T-helper 2 cell treated with Interferon-gamma antibody and Interleukin-4, amounts not matched to agents 5 μg/mL and 100 μg/mL, for 36 hours (primary cell): ENCODE measurements around the gene BCAS4.

Experiments
- DNase-seq: peaks from one replicate; pipeline ENCODE4 v3.0.0; 2021; ENCODE audit warnings: low spot score
- H3K27ac Mint-ChIP-seq: one replicate; pipeline ENCODE4 v1.8.0; 2021; ENCODE audit warnings: mild to moderate bottlenecking, mixed read lengths
- H3K27me3 Mint-ChIP-seq: one replicate; pipeline ENCODE4 v1.8.0; 2021; ENCODE audit warnings: low read depth, mixed read lengths
- H3K36me3 Mint-ChIP-seq: one replicate; pipeline ENCODE4 v1.8.0; 2021; ENCODE audit warnings: low read depth, mixed read lengths
- H3K4me1 Mint-ChIP-seq: one replicate; pipeline ENCODE4 v1.8.0; 2021; ENCODE audit warnings: low read depth, mixed read lengths
- H3K4me3 Mint-ChIP-seq: one replicate; pipeline ENCODE4 v1.8.0; 2022; ENCODE audit warnings: mild to moderate bottlenecking, moderate library complexity, mixed read lengths
- H3K9me3 Mint-ChIP-seq: one replicate; pipeline ENCODE4 v1.8.0; 2021; ENCODE audit warnings: mixed read lengths

Gene BCAS4

GRCh38 chr20:50837532-50838321 is 42.9 kb downstream of the BCAS4 start:
- no peak overlapping the region for H3K27ac Mint-ChIP-seq
- H3K4me3 Mint-ChIP-seq, result no peak overlapping the region
- no peak for DNase-seq

GRCh38 chr20:50838322-50838625 is 43.4 kb downstream of the BCAS4 start:
- DNase-seq, result no peak
- no peak overlapping the region for H3K4me3 Mint-ChIP-seq
- no peaks in the 10 kb centered on the region for H3K27me3 Mint-ChIP-seq
- H3K9me3 Mint-ChIP-seq, result no peaks in the 10 kb centered on the region
- H3K36me3 Mint-ChIP-seq, result no peaks in the 10 kb centered on the region
- H3K4me1 Mint-ChIP-seq, result no peaks in the 10 kb centered on the region
- H3K27ac Mint-ChIP-seq, result no peak overlapping the region

More at GRCh38 chr20:50837532-50838321, 42.9 kb downstream of the BCAS4 start:
- H3K27me3 Mint-ChIP-seq, result no peaks in the 10 kb centered on the region
- H3K36me3 Mint-ChIP-seq, result no peaks in the 10 kb centered on the region
- no peaks in the 10 kb centered on the region for H3K4me1 Mint-ChIP-seq
- no peaks in the 10 kb centered on the region for H3K9me3 Mint-ChIP-seq

GRCh38 chr20:50838707-50839385 is 44.0 kb downstream of the BCAS4 start:
- H3K9me3 Mint-ChIP-seq, result no peaks in the 10 kb centered on the region
- DNase-seq, result no peak
- no peaks in the 10 kb centered on the region for H3K4me1 Mint-ChIP-seq
- H3K36me3 Mint-ChIP-seq, result no peaks in the 10 kb centered on the region
- H3K27ac Mint-ChIP-seq, result peak overlapping the region; percentile 5
- no peaks in the 10 kb centered on the region for H3K27me3 Mint-ChIP-seq
- no peak overlapping the region for H3K4me3 Mint-ChIP-seq

- H3K4me1 Mint-ChIP-seq, result peaks cover 8% of the 10 kb centered on the region
- no peaks in the 10 kb centered on the region for H3K36me3 Mint-ChIP-seq
- no peaks in the 10 kb centered on the region for H3K27me3 Mint-ChIP-seq
- no peak overlapping the region for H3K4me3 Mint-ChIP-seq
- DNase-seq, result no peak
- no peaks in the 10 kb centered on the region for H3K9me3 Mint-ChIP-seq
- no peak overlapping the region for H3K27ac Mint-ChIP-seq
Observed at GRCh38 chr20:50842821-50843220, 48.0 kb downstream of the BCAS4 start.

- no peaks in the 10 kb centered on the region for H3K36me3 Mint-ChIP-seq
- H3K4me1 Mint-ChIP-seq, result peaks cover 8% of the 10 kb centered on the region
- H3K9me3 Mint-ChIP-seq, result no peaks in the 10 kb centered on the region
- no peaks in the 10 kb centered on the region for H3K27me3 Mint-ChIP-seq
- H3K4me3 Mint-ChIP-seq, result no peak overlapping the region
- H3K27ac Mint-ChIP-seq, result no peak overlapping the region
- no peak for DNase-seq
Observed at GRCh38 chr20:50843331-50844276, 48.7 kb downstream of the BCAS4 start.

GRCh38 chr20:50844430-50845100 is 49.7 kb downstream of the BCAS4 start:
- H3K27me3 Mint-ChIP-seq, result no peaks in the 10 kb centered on the region
- no peaks in the 10 kb centered on the region for H3K36me3 Mint-ChIP-seq
- H3K9me3 Mint-ChIP-seq, result no peaks in the 10 kb centered on the region
- peaks cover 8% of the 10 kb centered on the region for H3K4me1 Mint-ChIP-seq
- H3K4me3 Mint-ChIP-seq, result no peak overlapping the region
- peak; percentile 30 for DNase-seq
- H3K27ac Mint-ChIP-seq, result peak overlapping the region; percentile 36

- H3K27ac Mint-ChIP-seq, result no peak overlapping the region
- no peaks in the 10 kb centered on the region for H3K27me3 Mint-ChIP-seq
- peaks cover 8% of the 10 kb centered on the region for H3K4me1 Mint-ChIP-seq
- no peaks in the 10 kb centered on the region for H3K9me3 Mint-ChIP-seq
- DNase-seq, result no peak
- H3K4me3 Mint-ChIP-seq, result no peak overlapping the region
- no peaks in the 10 kb centered on the region for H3K36me3 Mint-ChIP-seq
Observed at GRCh38 chr20:50845566-50846215, 50.8 kb downstream of the BCAS4 start.

GRCh38 chr20:50848341-50848808 is 53.5 kb downstream of the BCAS4 start:
- Mint-ChIP-seq H3K4me3 (no peak overlapping the region), H3K36me3 (no peaks in the 10 kb centered on the region), H3K27ac (no peak overlapping the region), H3K27me3 (no peaks in the 10 kb centered on the region), H3K4me1 (peaks cover 8% of the 10 kb centered on the region), H3K9me3 (no peaks in the 10 kb centered on the region)
- DNase-seq, result no peak

- no peak overlapping the region for H3K4me3 Mint-ChIP-seq
- peaks cover 8% of the 10 kb centered on the region for H3K4me1 Mint-ChIP-seq
- no peaks in the 10 kb centered on the region for H3K36me3 Mint-ChIP-seq
- H3K27me3 Mint-ChIP-seq, result no peaks in the 10 kb centered on the region
- H3K9me3 Mint-ChIP-seq, result no peaks in the 10 kb centered on the region
- H3K27ac Mint-ChIP-seq, result peak overlapping the region; percentile 26
- DNase-seq, result no peak
Observed at GRCh38 chr20:50848846-50849673, 54.2 kb downstream of the BCAS4 start.

GRCh38 chr20:50850721-50851286 is 55.9 kb downstream of the BCAS4 start:
- DNase-seq, result no peak
- Mint-ChIP-seq H3K27me3 (no peaks in the 10 kb centered on the region), H3K4me3 (no peak overlapping the region), H3K27ac (no peak overlapping the region), H3K4me1 (no peaks in the 10 kb centered on the region), H3K9me3 (no peaks in the 10 kb centered on the region), H3K36me3 (no peaks in the 10 kb centered on the region)

- Mint-ChIP-seq H3K36me3 (no peaks in the 10 kb centered on the region), H3K27ac (no peak overlapping the region), H3K9me3 (no peaks in the 10 kb centered on the region), H3K27me3 (no peaks in the 10 kb centered on the region), H3K4me1 (no peaks in the 10 kb centered on the region), H3K4me3 (no peak overlapping the region)
- DNase-seq, result no peak
Observed at GRCh38 chr20:50852085-50852484, 57.2 kb downstream of the BCAS4 start.

- H3K4me1 Mint-ChIP-seq, result no peaks in the 10 kb centered on the region
- H3K27ac Mint-ChIP-seq, result no peak overlapping the region
- H3K36me3 Mint-ChIP-seq, result no peaks in the 10 kb centered on the region
- DNase-seq, result no peak
- H3K27me3 Mint-ChIP-seq, result no peaks in the 10 kb centered on the region
- H3K9me3 Mint-ChIP-seq, result no peaks in the 10 kb centered on the region
- no peak overlapping the region for H3K4me3 Mint-ChIP-seq
Observed at GRCh38 chr20:50854506-50855249, 59.8 kb downstream of the BCAS4 start.
